Keratinocyte (primary cell): ENCODE data around the gene CBL. TPM values are rescaled to one million over a fixed set of nuclear protein-coding genes. Genes with fewer than 3 reads are reported as not detected.

Experiments
- DNase-seq: peaks from one replicate; pipeline ENCODE4 v3.0.0-alpha.2; 2011; ENCODE audit warnings: low read depth, missing footprints, low spot score
- FAIRE-seq: peaks from 2 replicates; lab custom pipeline; 2011; peaks lifted over from hg19 to GRCh38; lab: Jason Lieb, UNC
- H2AFZ ChIP-seq: 2 replicates; pipeline ENCODE4 v1.6.0; 2012; ENCODE audit warnings: low read length, control low read depth, inconsistent platforms; ENCODE audit not compliant: control insufficient read depth
- H3K27ac ChIP-seq: 2 replicates; pipeline ENCODE4 v1.5.1; 2011; ENCODE audit warnings: low read length; ENCODE audit not compliant: control insufficient read depth, insufficient read depth
- H3K27me3 ChIP-seq: 3 replicates; pipeline ENCODE4 v1.6.0; 2011; ENCODE audit warnings: low read length; ENCODE audit not compliant: control insufficient read depth, insufficient read depth; ENCODE audit errors: extremely low read depth
- H3K36me3 ChIP-seq, 2 experiments: 2 replicates in 1 of 2; 3 replicates in 1 of 2; pipeline ENCODE4 v1.5.1; 2011; ENCODE audit warnings: low read length in 2 of 2, mild to moderate bottlenecking in 1 of 2; ENCODE audit not compliant: control insufficient read depth in 2 of 2, insufficient read depth in 2 of 2; ENCODE audit errors: extremely low read depth in 1 of 2
- H3K4me1 ChIP-seq: 3 replicates; pipeline ENCODE4 v1.5.1; 2011; ENCODE audit warnings: low read length; ENCODE audit not compliant: control insufficient read depth, insufficient read depth; ENCODE audit errors: extremely low read depth
- H3K4me2 ChIP-seq: 3 replicates; pipeline ENCODE4 v1.6.0; 2011; ENCODE audit warnings: low read depth, low read length; ENCODE audit not compliant: control insufficient read depth, insufficient read depth; ENCODE audit errors: extremely low read depth
- H3K4me3 ChIP-seq, 3 experiments: fragments of 200-600 bp in 1 of 3; sonication (generic) in 1 of 3; 2 replicates in 2 of 3; 3 replicates in 1 of 3; pipeline ENCODE4 v1.5.1; 2011 to 2016; ENCODE audit warnings: low read length in 3 of 3, mild to moderate bottlenecking in 3 of 3, control low read depth in 2 of 3, inconsistent platforms in 1 of 3, low read depth in 1 of 3, mixed read lengths in 1 of 3, mixed run types in 1 of 3, moderate library complexity in 1 of 3; ENCODE audit not compliant: control insufficient read depth in 2 of 3, insufficient read depth in 2 of 3; ENCODE audit errors: extremely low read depth in 1 of 3
- H3K79me2 ChIP-seq: 2 replicates; pipeline ENCODE4 v1.6.0; 2012; ENCODE audit warnings: low read length; ENCODE audit not compliant: control insufficient read depth, insufficient read depth
- H3K9ac ChIP-seq: 3 replicates; pipeline ENCODE4 v1.6.0; 2011; ENCODE audit warnings: low read length; ENCODE audit not compliant: control insufficient read depth, insufficient read depth; ENCODE audit errors: extremely low read depth
- H3K9me1 ChIP-seq: 3 replicates; pipeline ENCODE4 v1.6.0; 2011; ENCODE audit warnings: low read length; ENCODE audit not compliant: control insufficient read depth, insufficient read depth; ENCODE audit errors: extremely low read depth
- H3K9me3 ChIP-seq: 2 replicates; pipeline ENCODE4 v1.5.1; 2012; ENCODE audit warnings: low read depth, low read length; ENCODE audit not compliant: control insufficient read depth
- H4K20me1 ChIP-seq: 3 replicates; pipeline ENCODE4 v1.6.0; 2011; ENCODE audit warnings: low read length; ENCODE audit not compliant: control insufficient read depth, insufficient read depth; ENCODE audit errors: extremely low read depth
- EZH2 ChIP-seq: IDR thresholded peaks from one replicate; pipeline ENCODE4 v1.6.1; 2012; ENCODE audit warnings: inconsistent platforms, mild to moderate bottlenecking, low read length, moderate library complexity
- dilution Hi-C: fragments of 300-500 bp; cut with MboI; formaldehyde crosslinking; loops from one replicate; pipeline ENCODE4 v1.7.0; 2020; ENCODE audit warnings: low sequenced_read_pairs; ENCODE audit not compliant: extremely low pct_ligation_motif_present
- polyA plus RNA-seq, 5 experiments: library from polyadenylated mRNA; depleted of rRNA in 3 of 5; stranded (reverse) in 3 of 5; stranded (forward) in 1 of 5; unstranded in 1 of 5; fragments of >200 nt; gene quantifications; 1 replicate in 1 of 5; 2 replicates in 3 of 5; 3 replicates in 1 of 5; pipeline versions ENCODE4 v1.2.1 to v1.2.3, GENCODE V29; 2011 to 2012; ENCODE audit warnings: missing spikeins in 2 of 5, low read depth in 1 of 5, low replicate concordance in 1 of 5
- TF ChIP-seq, protein P1 (sequence below), 3 experiments: IDR thresholded peaks in 1 of 3; conservative IDR thresholded peaks in 1 of 3; optimal IDR thresholded peaks in 1 of 3; 2 replicates in 2 of 3; 3 replicates in 1 of 3; pipeline versions ENCODE3 to v1.5.1; 2011; ENCODE audit warnings: low read length in 3 of 3, mild to moderate bottlenecking in 3 of 3, moderate library complexity in 2 of 3, control low read depth in 1 of 3, inconsistent platforms in 1 of 3; ENCODE audit not compliant: insufficient read depth in 2 of 3; ENCODE audit errors: extremely low read depth in 1 of 3

Gene CBL
- polyA plus RNA-seq, 1 donor (not counting 4 experiments of a cell fraction or from before 2014, with no cell fraction given): 14.1 TPM

DNA sequence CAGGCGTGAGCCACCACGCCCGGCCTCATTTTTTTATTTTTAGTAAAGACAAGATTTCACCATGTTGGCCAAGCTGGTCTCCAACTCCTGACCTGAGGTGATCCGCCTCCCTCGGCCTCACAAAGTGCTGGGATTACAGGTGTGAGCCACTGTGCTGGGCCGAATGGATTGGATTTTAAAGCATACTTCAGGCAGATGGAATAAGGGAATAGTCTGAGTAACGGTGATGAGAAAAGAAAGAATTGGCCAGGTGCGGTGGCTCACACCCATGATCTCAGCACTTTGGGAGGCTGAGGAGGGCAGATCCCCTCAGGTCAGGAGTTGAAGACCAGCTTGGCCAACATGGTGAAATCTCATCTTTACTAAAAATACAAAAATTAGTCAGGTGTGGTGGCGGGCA lies 2.1 kb upstream of the CBL start:
- dilution Hi-C loops: no loop called here
- Histone ChIP-seq H3K4me2 (no peak overlapping the region), H3K4me3 (no peak overlapping the region), H3K79me2 (peaks cover 28% of the 10 kb centered on the region), H3K4me1 (peaks cover 15% of the 10 kb centered on the region), H4K20me1 (no peaks in the 10 kb centered on the region), H3K27me3 (no peaks in the 10 kb centered on the region), H3K9ac (no peak overlapping the region), H3K36me3 (no peaks in the 10 kb centered on the region), H3K9me1 (no peaks in the 10 kb centered on the region), H2AFZ (no peak overlapping the region), H3K9me3 (no peaks in the 10 kb centered on the region), H3K27ac (no peak overlapping the region)
- no peak for FAIRE-seq
- TF ChIP-seq EZH2: no peak
- TF ChIP-seq, protein P1, sequence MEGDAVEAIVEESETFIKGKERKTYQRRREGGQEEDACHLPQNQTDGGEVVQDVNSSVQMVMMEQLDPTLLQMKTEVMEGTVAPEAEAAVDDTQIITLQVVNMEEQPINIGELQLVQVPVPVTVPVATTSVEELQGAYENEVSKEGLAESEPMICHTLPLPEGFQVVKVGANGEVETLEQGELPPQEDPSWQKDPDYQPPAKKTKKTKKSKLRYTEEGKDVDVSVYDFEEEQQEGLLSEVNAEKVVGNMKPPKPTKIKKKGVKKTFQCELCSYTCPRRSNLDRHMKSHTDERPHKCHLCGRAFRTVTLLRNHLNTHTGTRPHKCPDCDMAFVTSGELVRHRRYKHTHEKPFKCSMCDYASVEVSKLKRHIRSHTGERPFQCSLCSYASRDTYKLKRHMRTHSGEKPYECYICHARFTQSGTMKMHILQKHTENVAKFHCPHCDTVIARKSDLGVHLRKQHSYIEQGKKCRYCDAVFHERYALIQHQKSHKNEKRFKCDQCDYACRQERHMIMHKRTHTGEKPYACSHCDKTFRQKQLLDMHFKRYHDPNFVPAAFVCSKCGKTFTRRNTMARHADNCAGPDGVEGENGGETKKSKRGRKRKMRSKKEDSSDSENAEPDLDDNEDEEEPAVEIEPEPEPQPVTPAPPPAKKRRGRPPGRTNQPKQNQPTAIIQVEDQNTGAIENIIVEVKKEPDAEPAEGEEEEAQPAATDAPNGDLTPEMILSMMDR (optimal IDR thresholded peaks at IDR 0.05 in 1 of 3, IDR thresholded peaks at IDR 0.05 in 1 of 3, conservative IDR thresholded peaks at IDR 0.05 in 1 of 3; ENCODE audit: extremely low read depth in 1 of 3, insufficient read depth in 2 of 3, low read length in 3 of 3): no peak
- no peak for DNase-seq

DNA sequence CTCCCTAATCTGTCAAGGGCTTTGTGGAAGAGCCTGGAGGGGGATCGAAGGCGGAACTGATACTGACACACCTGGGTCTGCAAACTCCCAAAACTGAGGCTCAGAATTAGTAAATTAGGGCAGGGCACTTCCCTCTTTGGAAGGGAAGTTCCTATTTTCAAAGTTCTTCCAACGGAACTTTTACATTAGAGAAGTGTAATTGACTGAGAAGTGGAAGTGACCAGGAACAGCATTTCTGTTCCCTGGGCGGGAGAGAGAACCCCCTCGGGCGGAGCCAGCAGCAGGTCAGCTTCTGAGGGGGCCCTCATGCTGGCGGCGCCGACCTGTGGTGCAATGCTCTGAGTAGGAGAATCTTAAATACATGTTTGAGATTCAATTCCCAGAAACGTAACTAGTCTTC lies 1.1 kb upstream of the CBL start:
- Histone ChIP-seq H2AFZ (peak overlapping the region; percentile 66), H3K36me3 (no peaks in the 10 kb centered on the region), H4K20me1 (no peaks in the 10 kb centered on the region), H3K79me2 (peaks cover 38% of the 10 kb centered on the region), H3K4me3 (peak overlapping the region in 1 of 3 experiments; percentile 95), H3K4me2 (peak overlapping the region; percentile 98), H3K9me1 (no peaks in the 10 kb centered on the region), H3K9me3 (no peaks in the 10 kb centered on the region), H3K27me3 (no peaks in the 10 kb centered on the region), H3K27ac (no peak overlapping the region), H3K9ac (no peak overlapping the region), H3K4me1 (peaks cover 18% of the 10 kb centered on the region)
- no peak for FAIRE-seq
- dilution Hi-C loops: no loop called here
- DNase-seq: no peak
- TF ChIP-seq, protein P1 (optimal IDR thresholded peaks at IDR 0.05 in 1 of 3, IDR thresholded peaks at IDR 0.05 in 1 of 3, conservative IDR thresholded peaks at IDR 0.05 in 1 of 3; ENCODE audit: extremely low read depth in 1 of 3, insufficient read depth in 2 of 3, low read length in 3 of 3): no peak
- no peak for TF ChIP-seq EZH2
